Erythroblast (primary cell): ENCODE data around the gene LDAH.

Experiments used
- GATA1 ChIP-seq: IDR thresholded peaks from 2 replicates; pipeline ENCODE4 v1.6.1; 2011; ENCODE audit warnings: low read depth, mild to moderate bottlenecking, control low read depth, low read length, moderate library complexity
- POLR2A ChIP-seq: IDR thresholded peaks from 2 replicates; pipeline ENCODE4 v1.6.1; 2011; ENCODE audit warnings: mild to moderate bottlenecking, low read length

- TF ChIP-seq POLR2A: no peak
- no peak for TF ChIP-seq GATA1
Observed at GRCh38 chr2:20671736-20672080, 151.2 kb downstream of the LDAH start.
